ENCODE measurements around the gene UBE3C.

DNA sequence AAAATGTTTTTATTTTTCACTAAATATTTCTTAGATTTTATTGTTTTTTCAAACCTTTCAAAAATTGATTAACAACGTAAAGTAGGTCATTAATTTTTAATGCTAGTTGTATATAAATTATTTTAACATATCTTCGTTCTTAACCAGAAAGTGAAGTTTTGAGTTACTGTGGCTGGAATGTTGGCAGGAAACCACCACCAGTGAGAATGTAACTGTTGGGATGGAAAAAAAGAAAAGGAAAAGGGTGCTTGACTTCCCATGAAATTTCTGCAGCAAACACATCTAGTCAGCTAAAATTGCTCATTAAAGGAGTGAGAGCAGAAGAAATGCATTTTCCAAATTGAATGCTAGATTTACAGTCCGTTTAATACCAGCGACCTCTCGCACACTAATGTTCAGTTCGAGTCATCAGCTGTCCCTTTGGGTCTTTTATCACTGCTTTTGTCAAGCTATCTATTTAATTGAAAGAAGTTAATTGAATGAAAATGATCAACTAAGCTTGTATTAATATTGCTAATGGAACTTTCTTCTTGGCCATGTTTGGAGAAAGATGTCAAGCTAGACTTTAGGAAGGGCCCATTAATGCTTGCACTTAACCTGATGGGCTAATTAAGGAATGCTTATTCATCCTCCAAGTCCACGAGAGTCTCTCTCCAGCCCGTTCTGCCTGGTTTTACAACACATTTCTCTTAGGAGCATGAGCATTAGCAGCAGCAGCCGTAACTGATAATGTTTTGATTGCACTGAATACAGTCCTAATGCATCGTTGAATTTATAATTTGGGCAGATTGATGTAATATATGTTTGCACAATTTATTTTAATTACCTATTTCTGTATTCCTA is 70.1 kb downstream of the UBE3C start:
- TF ChIP-seq EGR1 (conservative IDR thresholded peaks at IDR 0.05), result no peak
- no peak for TF ChIP-seq TEAD1 (CRISPR knock-in tag; IDR thresholded peaks at IDR 0.05)
- no peak for TF ChIP-seq TEAD4 (IDR thresholded peaks at IDR 0.05; ENCODE audit: low read length)
- no peak for TF ChIP-seq TEAD4 (CRISPR knock-in tag; IDR thresholded peaks at IDR 0.05; ENCODE audit: borderline replicate concordance)
- TF ChIP-seq, protein P1, sequence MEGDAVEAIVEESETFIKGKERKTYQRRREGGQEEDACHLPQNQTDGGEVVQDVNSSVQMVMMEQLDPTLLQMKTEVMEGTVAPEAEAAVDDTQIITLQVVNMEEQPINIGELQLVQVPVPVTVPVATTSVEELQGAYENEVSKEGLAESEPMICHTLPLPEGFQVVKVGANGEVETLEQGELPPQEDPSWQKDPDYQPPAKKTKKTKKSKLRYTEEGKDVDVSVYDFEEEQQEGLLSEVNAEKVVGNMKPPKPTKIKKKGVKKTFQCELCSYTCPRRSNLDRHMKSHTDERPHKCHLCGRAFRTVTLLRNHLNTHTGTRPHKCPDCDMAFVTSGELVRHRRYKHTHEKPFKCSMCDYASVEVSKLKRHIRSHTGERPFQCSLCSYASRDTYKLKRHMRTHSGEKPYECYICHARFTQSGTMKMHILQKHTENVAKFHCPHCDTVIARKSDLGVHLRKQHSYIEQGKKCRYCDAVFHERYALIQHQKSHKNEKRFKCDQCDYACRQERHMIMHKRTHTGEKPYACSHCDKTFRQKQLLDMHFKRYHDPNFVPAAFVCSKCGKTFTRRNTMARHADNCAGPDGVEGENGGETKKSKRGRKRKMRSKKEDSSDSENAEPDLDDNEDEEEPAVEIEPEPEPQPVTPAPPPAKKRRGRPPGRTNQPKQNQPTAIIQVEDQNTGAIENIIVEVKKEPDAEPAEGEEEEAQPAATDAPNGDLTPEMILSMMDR (IDR thresholded peaks at IDR 0.05 in 2 of 3, conservative IDR thresholded peaks at IDR 0.05 in 1 of 3; ENCODE audit: insufficient read depth in 2 of 3, low read depth in 1 of 3, low read length in 3 of 3), result no peak
- TF ChIP-seq NR1H2 (CRISPR knock-in tag; IDR thresholded peaks at IDR 0.05), result no peak
- no peak for TF ChIP-seq ZNF197 (CRISPR knock-in tag; IDR thresholded peaks at IDR 0.05; ENCODE audit: low read depth)

All from K562 (cell line).